ENCODE measurements around the gene NEURL1.
"Not testable (repeated sequence)": the region's sequence is repeated elsewhere in the genome, so short reads cannot be mapped to it uniquely, and the experiment has no call there.

Gene NEURL1

GRCh38 chr10:103463499-103463898 is 30.0 kb upstream of the NEURL1 start:
- DNase-seq, result no peak

- peak in 1 of 51 donors; percentile 1 for DNase-seq
Observed at GRCh38 chr10:103465411-103466179, 27.9 kb upstream of the NEURL1 start.

GRCh38 chr10:103466734-103467133 is 26.8 kb upstream of the NEURL1 start:
- no peak for DNase-seq

- no peak for DNase-seq
Observed at GRCh38 chr10:103467406-103467805, 26.1 kb upstream of the NEURL1 start.

GRCh38 chr10:103469201-103469600 is 24.3 kb upstream of the NEURL1 start:
- DNase-seq, result no peak

GRCh38 chr10:103470761-103471653 is 22.5 kb upstream of the NEURL1 start:
- peak in 1 of 51 donors; percentile 6 for DNase-seq

- DNase-seq, result no peak
Observed at GRCh38 chr10:103472005-103472404, 21.5 kb upstream of the NEURL1 start.

GRCh38 chr10:103473261-103473671 is 20.2 kb upstream of the NEURL1 start:
- DNase-seq, result no peak

GRCh38 chr10:103474077-103474476 is 19.4 kb upstream of the NEURL1 start:
- no peak for DNase-seq

- DNase-seq, result no peak
Observed at GRCh38 chr10:103475437-103475836, 18.1 kb upstream of the NEURL1 start.

GRCh38 chr10:103476046-103476768 is 17.3 kb upstream of the NEURL1 start:
- DNase-seq, result no peak

- no peak for DNase-seq
Observed at GRCh38 chr10:103478671-103479070, 14.8 kb upstream of the NEURL1 start.

- no peak for DNase-seq
Observed at GRCh38 chr10:103479135-103479534, 14.4 kb upstream of the NEURL1 start, which contains the start of gene CALHM3. CALHM3 (minus strand) TSS chr10:103479240; CDS start chr10:103479032, 208 bp downstream.

- DNase-seq, result peak in 1 of 51 donors; percentile 5
Observed at GRCh38 chr10:103480521-103480920, 13.0 kb upstream of the NEURL1 start.

- peak in 1 of 51 donors; percentile 10 for DNase-seq
Observed at GRCh38 chr10:103481974-103482531, 11.5 kb upstream of the NEURL1 start.

GRCh38 chr10:103486635-103487409 is 6.7 kb upstream of the NEURL1 start:
- DNase-seq, result not testable (repeated sequence)

- DNase-seq, result no peak
Observed at GRCh38 chr10:103487410-103487708, 6.1 kb upstream of the NEURL1 start.

- no peak for DNase-seq
Observed at GRCh38 chr10:103490986-103491314, 2.6 kb upstream of the NEURL1 start.

- DNase-seq, result no peak
Observed at GRCh38 chr10:103491729-103492364, 1.7 kb upstream of the NEURL1 start.

GRCh38 chr10:103492655-103493261 is 747 bp upstream of the NEURL1 start:
- DNase-seq, result no peak

Data from hypothalamus (tissue), 51 donors.